GM21528 (cell line): ENCODE data around the gene METTL21A.

ENCODE experiments used
- ATAC-seq: cut with Tn5 transposase; IDR thresholded peaks from one replicate; pipeline ENCODE4 v1.9.1; 2021; ENCODE audit warnings: mild to moderate bottlenecking, moderate library complexity; ENCODE audit not compliant: unreplicated experiment, low FRiP score

The METTL21A gene

GRCh38 chr2:207565736-207566500, 59.3 kb downstream of the METTL21A start:
- ATAC-seq: no peak
